ENCODE data around the gene MCOLN3. TPM values are rescaled to one million over a fixed set of nuclear protein-coding genes. Genes with fewer than 3 reads are reported as not detected.

MCOLN3 gene
- total RNA-seq, 2 donors from 2014 or later: 0.23 to 1.6 TPM

DNA sequence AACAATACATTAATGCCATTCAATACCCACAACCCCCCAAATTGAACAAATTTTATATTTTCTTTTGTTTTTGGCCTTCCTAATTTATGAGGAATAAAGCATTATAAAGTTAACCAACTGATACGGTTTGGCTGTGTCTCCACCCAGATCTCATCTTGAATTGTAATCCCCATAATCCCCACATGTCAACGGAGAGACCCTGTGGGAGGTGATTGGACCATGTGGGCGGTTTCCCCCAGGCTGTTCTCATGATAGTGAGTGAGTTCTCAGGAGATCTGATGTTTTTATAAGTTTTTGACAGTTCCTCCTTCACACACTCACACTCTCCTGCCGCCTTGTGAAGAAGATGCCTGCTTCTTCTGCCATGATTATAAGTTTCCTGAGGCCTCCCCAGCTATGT is 6.4 kb upstream of the MCOLN3 start:
- DNase-seq (ENCODE audit: low spot score): no peak
- Histone ChIP-seq H3K9me3 (no peaks in the 10 kb centered on the region), H3K4me1 (replicated peaks) (no peaks in the 10 kb centered on the region), H3K27ac (no peak overlapping the region), H3K36me3 (no peaks in the 10 kb centered on the region), H3K4me3 (no peak overlapping the region), H3K27me3 (replicated peaks; ENCODE audit: insufficient read depth) (no peaks in the 10 kb centered on the region)
- TF ChIP-seq CTCF (IDR thresholded peaks at IDR 0.05) (no peak), POLR2AphosphoS5 (IDR thresholded peaks at IDR 0.05) (no peak), POLR2A (IDR thresholded peaks at IDR 0.05) (no peak)
- 64% methylated on average over 4 of the region's 4 CpGs for WGBS
- intact Hi-C loops (cut with DNase I): no loop called here

DNA sequence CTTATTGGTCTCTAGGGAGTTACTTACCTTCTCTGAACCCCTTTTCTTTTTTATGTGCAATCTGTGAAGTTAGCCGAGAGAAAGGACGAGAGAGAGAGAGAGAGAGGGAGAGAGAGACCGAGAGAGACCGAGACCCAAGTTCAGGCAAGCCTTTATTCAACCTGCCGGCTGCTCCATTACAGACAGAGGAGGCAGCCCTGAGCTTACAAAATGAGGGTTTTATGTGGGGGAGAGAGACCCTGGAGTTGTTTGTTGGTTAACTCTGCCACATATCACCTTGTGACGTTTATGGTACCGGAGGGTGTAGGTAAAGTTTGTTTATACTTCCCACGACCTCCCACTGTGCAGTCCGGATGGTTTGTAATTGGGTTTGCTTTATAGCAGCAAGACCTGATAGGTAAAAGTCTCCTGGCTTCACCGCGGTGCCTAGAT is 1.5 kb upstream of the MCOLN3 start:
- Histone ChIP-seq H3K4me3 (no peak overlapping the region), H3K36me3 (no peaks in the 10 kb centered on the region), H3K4me1 (replicated peaks) (no peaks in the 10 kb centered on the region), H3K9me3 (no peaks in the 10 kb centered on the region), H3K27me3 (replicated peaks; ENCODE audit: insufficient read depth) (no peaks in the 10 kb centered on the region), H3K27ac (no peak overlapping the region)
- intact Hi-C loops (cut with DNase I): no loop called here
- no peak for DNase-seq (ENCODE audit: low spot score)
- TF ChIP-seq POLR2A (IDR thresholded peaks at IDR 0.05) (no peak), POLR2AphosphoS5 (IDR thresholded peaks at IDR 0.05) (no peak), CTCF (IDR thresholded peaks at IDR 0.05) (no peak)
- WGBS: 59% methylated on average over 11 of the region's 11 CpGs

DNA sequence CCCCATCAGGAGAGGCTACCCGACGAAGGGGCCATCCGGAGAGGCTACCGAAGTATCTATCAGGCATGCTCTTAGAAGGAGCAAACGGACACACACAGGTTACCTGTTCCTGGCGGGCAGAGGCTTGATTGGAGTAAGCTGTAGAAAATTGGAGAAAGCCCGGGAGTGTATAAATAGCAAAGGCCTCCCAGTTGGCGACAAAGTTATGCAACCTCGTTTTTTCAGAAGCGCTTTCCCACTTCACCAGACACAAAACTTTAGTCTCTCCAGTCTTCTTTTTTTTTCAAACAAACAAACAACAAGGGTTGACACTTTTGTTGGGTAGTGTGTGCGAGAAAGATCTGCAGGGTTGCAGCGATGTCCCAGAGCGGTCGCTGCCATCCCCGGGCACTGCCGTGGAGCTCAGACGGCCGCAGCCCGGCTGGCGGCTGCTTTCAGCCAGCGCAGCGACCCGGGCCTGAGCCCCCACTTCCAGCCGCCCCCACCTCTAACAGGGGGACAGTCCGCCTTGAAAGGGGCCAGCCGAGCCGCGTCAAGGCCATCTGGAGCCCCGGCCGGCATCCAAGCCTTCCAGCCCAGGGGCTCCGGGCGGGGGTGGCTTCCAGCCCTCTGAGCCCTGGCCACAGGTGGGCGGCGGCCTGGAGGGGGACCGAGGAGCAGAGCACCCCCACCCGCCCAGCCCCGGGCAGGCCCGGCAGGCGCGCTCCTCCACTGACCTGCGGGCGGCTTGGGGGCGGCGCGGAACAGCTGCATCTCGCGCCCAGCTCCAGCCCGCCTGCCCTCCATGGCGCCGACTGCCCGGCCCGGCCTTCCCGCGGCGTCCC is 616 bp downstream of the MCOLN3 start:
- DNase-seq (ENCODE audit: low spot score): no peak
- H3K27ac ChIP-seq: no peak overlapping the region
- no peaks in the 10 kb centered on the region for H3K27me3 ChIP-seq (replicated peaks; ENCODE audit: insufficient read depth)
- intact Hi-C loops (cut with DNase I): no loop called here
- H3K4me1 ChIP-seq (replicated peaks): no peaks in the 10 kb centered on the region
- 10% methylated on average over 55 of the region's 55 CpGs for WGBS
- peak overlapping the region; percentile 33 to 39 for H3K4me3 ChIP-seq
- no peaks in the 10 kb centered on the region for H3K36me3 ChIP-seq
- TF ChIP-seq CTCF (IDR thresholded peaks at IDR 0.05) (no peak), POLR2A (IDR thresholded peaks at IDR 0.05) (no peak), POLR2AphosphoS5 (IDR thresholded peaks at IDR 0.05) (no peak)
- no peaks in the 10 kb centered on the region for H3K9me3 ChIP-seq

DNA sequence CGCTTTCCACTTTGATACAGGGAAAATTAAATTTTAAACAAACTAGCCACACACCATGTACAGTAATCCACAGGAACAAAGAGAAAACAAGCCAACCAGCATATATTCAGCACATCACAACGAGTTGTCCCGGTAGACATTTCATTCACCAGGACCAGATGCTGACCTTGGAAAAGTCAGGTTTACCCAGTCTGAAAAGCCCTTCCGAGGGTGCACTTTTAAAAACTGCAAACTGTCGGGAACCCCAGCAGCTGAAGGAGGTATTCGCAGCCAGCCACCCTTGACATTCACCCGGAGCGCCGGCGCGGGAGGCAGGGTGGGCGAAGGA is 1.2 kb downstream of the MCOLN3 start:
- Histone ChIP-seq H3K9me3 (no peaks in the 10 kb centered on the region), H3K27me3 (replicated peaks; ENCODE audit: insufficient read depth) (no peaks in the 10 kb centered on the region), H3K36me3 (no peaks in the 10 kb centered on the region), H3K4me1 (replicated peaks) (no peaks in the 10 kb centered on the region), H3K27ac (no peak overlapping the region), H3K4me3 (no peak overlapping the region)
- intact Hi-C loops (cut with DNase I): no loop called here
- no peak for TF ChIP-seq POLR2A (IDR thresholded peaks at IDR 0.05)
- TF ChIP-seq CTCF (IDR thresholded peaks at IDR 0.05): no peak
- no peak for TF ChIP-seq POLR2AphosphoS5 (IDR thresholded peaks at IDR 0.05)
- no peak for DNase-seq (ENCODE audit: low spot score)
- WGBS: 58% methylated on average over 11 of the region's 12 CpGs

- H3K36me3 ChIP-seq: no peaks in the 10 kb centered on the region
- H3K9me3 ChIP-seq: no peaks in the 10 kb centered on the region
- no peak for DNase-seq (ENCODE audit: low spot score)
- H3K4me1 ChIP-seq (replicated peaks): no peaks in the 10 kb centered on the region
- no peaks in the 10 kb centered on the region for H3K27me3 ChIP-seq (replicated peaks; ENCODE audit: insufficient read depth)
- intact Hi-C loops (cut with DNase I): no loop called here
- TF ChIP-seq POLR2A (IDR thresholded peaks at IDR 0.05): no peak
- H3K4me3 ChIP-seq: no peak overlapping the region
- H3K27ac ChIP-seq: no peak overlapping the region
Measured at GRCh38 chr1:85042413-85042812, 5.9 kb downstream of the MCOLN3 start.
